Uterus (tissue), 4 donors: ENCODE results near the gene FRMD4B. TPM values are rescaled to one million over a fixed set of nuclear protein-coding genes. Genes with fewer than 3 reads are reported as not detected.

ENCODE experiments used
- DNase-seq, 2 donors: peaks; one replicate each; pipeline ENCODE4 v3.0.0-alpha.2; 2019 to 2020
- H3K27ac ChIP-seq, 2 donors: fragments of 200-600 bp; sonication (generic); 1 replicate in 1 of 2; 2 replicates in 1 of 2; pipeline ENCODE4 v1.5.1; 2016 to 2018
- H3K27me3 ChIP-seq, 2 donors: fragments of 200-600 bp; sonication (generic); one replicate each; pipeline ENCODE4 v1.5.1; 2018 to 2019; ENCODE audit warnings: control low read depth in 1 of 2
- H3K36me3 ChIP-seq, 2 donors: fragments of 200-600 bp; sonication (generic); one replicate each; pipeline ENCODE4 v1.5.1; 2019; ENCODE audit warnings: control low read depth in 1 of 2
- H3K4me1 ChIP-seq, 2 donors: fragments of 200-600 bp; sonication (generic); one replicate each; pipeline ENCODE4 v1.5.1; 2018 to 2019; ENCODE audit warnings: control low read depth in 1 of 2
- H3K4me3 ChIP-seq, 2 donors: fragments of 200-600 bp; sonication (generic); 1 replicate in 1 of 2; 2 replicates in 1 of 2; pipeline ENCODE4 v1.5.1; 2018 to 2019; ENCODE audit warnings: mild to moderate bottlenecking in 1 of 2
- H3K9me3 ChIP-seq, 2 donors: fragments of 200-600 bp; sonication (generic); one replicate each; pipeline ENCODE4 v1.5.1; 2019; ENCODE audit warnings: control low read depth in 1 of 2
- CTCF ChIP-seq, 4 experiments: fragments of 200-600 bp in 2 of 4; fragments of 450-650 bp in 2 of 4; sonication (generic) in 2 of 4; IDR thresholded peaks; one replicate each; pipeline ENCODE4 v1.5.1; 2016 to 2019; ENCODE audit warnings: antibody characterized with exemption in 4 of 4, mild to moderate bottlenecking in 2 of 4, moderate library complexity in 1 of 4
- POLR2A ChIP-seq, 2 donors: fragments of 450-650 bp; IDR thresholded peaks; one replicate each; pipeline ENCODE4 v1.6.1; 2016; ENCODE audit warnings: antibody characterized with exemption in 2 of 2, mild to moderate bottlenecking in 1 of 2, moderate library complexity in 1 of 2
- intact Hi-C: fragments of 100-400 bp; cut with DNase I; formaldehyde crosslinking; loops from one replicate; pipeline ENCODE4 v1.15.1; 2023; ENCODE audit warnings: low total_unique reads
- total RNA-seq, 4 donors: library from RNA; depleted of rRNA in 3 of 4; stranded (reverse); fragments of >200 nt in 3 of 4; gene quantifications; one replicate each; pipeline versions ENCODE4 v1.1.0 to v1.2.4, GENCODE V29; 2014 to 2023
- donor health status: DM: yes; HTN: yes; CAD: no.

FRMD4B gene
- total RNA-seq, 4 donors from 2014 or later = 9.4 to 87.0 (median 23.6) TPM

- no peak for DNase-seq
- no peaks in the 10 kb centered on the region for H3K27me3 ChIP-seq
- TF ChIP-seq POLR2A (IDR thresholded peaks at IDR 0.05) = no peak
- no peak for TF ChIP-seq CTCF (IDR thresholded peaks at IDR 0.05)
- H3K4me1 ChIP-seq = no peaks in the 10 kb centered on the region
- no peak overlapping the region for H3K4me3 ChIP-seq
- no peaks in the 10 kb centered on the region for H3K36me3 ChIP-seq
- H3K27ac ChIP-seq = no peak overlapping the region
- no peaks in the 10 kb centered on the region for H3K9me3 ChIP-seq
- intact Hi-C loops = no loop called here
Measured at GRCh38 chr3:69130689-69131088, 255.2 kb downstream of the FRMD4B start.

- no peak overlapping the region for H3K4me3 ChIP-seq
- no peak for DNase-seq
- TF ChIP-seq POLR2A (IDR thresholded peaks at IDR 0.05) (no peak), CTCF (IDR thresholded peaks at IDR 0.05) (no peak)
- no peaks in the 10 kb centered on the region for H3K4me1 ChIP-seq
- H3K36me3 ChIP-seq = no peaks in the 10 kb centered on the region
- no peaks in the 10 kb centered on the region for H3K27me3 ChIP-seq
- intact Hi-C loops = no loop called here
- no peak overlapping the region for H3K27ac ChIP-seq
- no peaks in the 10 kb centered on the region for H3K9me3 ChIP-seq
Measured at GRCh38 chr3:69129531-69129930, 256.4 kb downstream of the FRMD4B start.

GRCh38 chr3:69128509-69128908 is 257.4 kb downstream of the FRMD4B start:
- TF ChIP-seq CTCF (IDR thresholded peaks at IDR 0.05) (no peak), POLR2A (IDR thresholded peaks at IDR 0.05) (no peak)

GRCh38 chr3:69126999-69127398 is 258.9 kb downstream of the FRMD4B start:
- intact Hi-C loops = no loop called here
- Histone ChIP-seq H3K9me3 (no peaks in the 10 kb centered on the region), H3K4me1 (no peaks in the 10 kb centered on the region), H3K27me3 (no peaks in the 10 kb centered on the region), H3K4me3 (no peak overlapping the region), H3K36me3 (no peaks in the 10 kb centered on the region), H3K27ac (no peak overlapping the region)
- TF ChIP-seq CTCF (IDR thresholded peaks at IDR 0.05) (no peak), POLR2A (IDR thresholded peaks at IDR 0.05) (no peak)
- DNase-seq = no peak

More at GRCh38 chr3:69128509-69128908, 257.4 kb downstream of the FRMD4B start:
- Histone ChIP-seq H3K9me3 (no peaks in the 10 kb centered on the region), H3K27me3 (no peaks in the 10 kb centered on the region), H3K36me3 (no peaks in the 10 kb centered on the region), H3K4me1 (no peaks in the 10 kb centered on the region), H3K4me3 (no peak overlapping the region), H3K27ac (no peak overlapping the region)
- intact Hi-C loops = no loop called here
- DNase-seq = no peak

- TF ChIP-seq POLR2A (IDR thresholded peaks at IDR 0.05) (no peak), CTCF (IDR thresholded peaks at IDR 0.05) (no peak)
- intact Hi-C loops = no loop called here
Measured at GRCh38 chr3:69126216-69126615, 259.7 kb downstream of the FRMD4B start.

More at GRCh38 chr3:69126216-69126615, 259.7 kb downstream of the FRMD4B start:
- no peak overlapping the region for H3K4me3 ChIP-seq
- H3K27ac ChIP-seq = no peak overlapping the region
- H3K9me3 ChIP-seq = no peaks in the 10 kb centered on the region
- H3K36me3 ChIP-seq = no peaks in the 10 kb centered on the region
- H3K4me1 ChIP-seq = no peaks in the 10 kb centered on the region
- DNase-seq = no peak
- no peaks in the 10 kb centered on the region for H3K27me3 ChIP-seq
